Endothelial cell of umbilical vein (primary cell): Measurements from ENCODE around the gene NFATC2IP. TPM values are rescaled to one million over a fixed set of nuclear protein-coding genes. Genes with fewer than 3 reads are reported as not detected.

ENCODE experiments used
- BruUV-seq: library from RNA; stranded (reverse); fragments of 400-500 nt; replicated peaks from 2 replicates; lab custom pipeline; 2021; lab: Mats Ljungman, UMichigan
- CTCF ChIA-PET: fragments of 300-600, 350-600 bp; sonication (Branson Sonifier 250); formaldehyde crosslinking; loops from one replicate; lab custom pipeline; 2021; ENCODE audit warnings: antibody characterized with exemption, inconsistent platforms; lab: Charles Lee
- POLR2A ChIA-PET: fragments of 300-600, 350-600 bp; sonication (Branson Sonifier 250); formaldehyde crosslinking; loops from one replicate; lab custom pipeline; 2021; ENCODE audit warnings: antibody characterized with exemption, inconsistent platforms; lab: Charles Lee
- DNase-seq: peaks from one replicate; pipeline ENCODE4 v3.0.0-alpha.2; 2011; ENCODE audit warnings: low read depth, low spot score
- FAIRE-seq: peaks from 2 replicates; lab custom pipeline; 2011; peaks lifted over from hg19 to GRCh38; lab: Jason Lieb, UNC
- H2AFZ ChIP-seq: 2 replicates; pipeline ENCODE4 v1.6.0; 2012; ENCODE audit warnings: low read depth, low read length, control low read depth, inconsistent platforms
- H3K27ac ChIP-seq: 2 replicates; pipeline ENCODE4 v1.5.1; 2011; ENCODE audit warnings: low read depth, mild to moderate bottlenecking, control low read depth, low read length, moderate library complexity; ENCODE audit not compliant: insufficient read depth
- H3K27me3 ChIP-seq, 2 experiments: 2 replicates each; pipeline versions ENCODE4 v1.6.0 to v1.6.1; 2011; ENCODE audit warnings: low read length in 2 of 2, mixed read lengths in 1 of 2; ENCODE audit not compliant: control insufficient read depth in 2 of 2, insufficient read depth in 2 of 2
- H3K36me3 ChIP-seq, 2 experiments: 2 replicates in 1 of 2; 3 replicates in 1 of 2; pipeline ENCODE4 v1.5.1; 2011; ENCODE audit warnings: low read length in 2 of 2, mild to moderate bottlenecking in 1 of 2, moderate library complexity in 1 of 2; ENCODE audit not compliant: control insufficient read depth in 2 of 2, insufficient read depth in 2 of 2; ENCODE audit errors: extremely low read depth in 1 of 2
- H3K4me1 ChIP-seq: 3 replicates; pipeline ENCODE4 v1.5.1; 2011; ENCODE audit warnings: mild to moderate bottlenecking, low read length; ENCODE audit not compliant: control insufficient read depth, insufficient read depth; ENCODE audit errors: extremely low read depth
- H3K4me2 ChIP-seq: 2 replicates; pipeline ENCODE4 v1.6.1; 2011; ENCODE audit warnings: low read length, control low read depth, mixed read lengths; ENCODE audit not compliant: insufficient read depth
- H3K4me3 ChIP-seq, 3 experiments: fragments of 200-600 bp in 1 of 3; sonication (generic), shearing (Covaris generic) in 1 of 3; replicated peaks in 1 of 3; 2 replicates each; pipeline ENCODE4 v1.5.1; 2011 to 2016; ENCODE audit warnings: control low read depth in 3 of 3, low read length in 3 of 3, mild to moderate bottlenecking in 2 of 3, inconsistent platforms in 1 of 3, low read depth in 1 of 3, moderate library complexity in 1 of 3; ENCODE audit not compliant: insufficient read depth in 1 of 3
- H3K79me2 ChIP-seq: 2 replicates; pipeline ENCODE4 v1.6.0; 2012; ENCODE audit warnings: low read length, inconsistent platforms; ENCODE audit not compliant: control insufficient read depth, insufficient read depth
- H3K9ac ChIP-seq: replicated peaks from 2 replicates; pipeline ENCODE3; 2011; ENCODE audit warnings: low read length, control low read depth; ENCODE audit not compliant: insufficient read depth; ENCODE audit errors: extremely low read depth
- H3K9me1 ChIP-seq: replicated peaks from 3 replicates; pipeline ENCODE4 v1.6.0; 2011; ENCODE audit warnings: mild to moderate bottlenecking, low read length; ENCODE audit not compliant: control insufficient read depth, insufficient read depth; ENCODE audit errors: extremely low read depth
- H3K9me3 ChIP-seq: replicated peaks from 2 replicates; pipeline ENCODE4 v1.5.1; 2012; ENCODE audit warnings: low read length, inconsistent platforms; ENCODE audit not compliant: control insufficient read depth, insufficient read depth
- H4K20me1 ChIP-seq: replicated peaks from 2 replicates; pipeline ENCODE3; 2011; ENCODE audit warnings: mild to moderate bottlenecking, low read length; ENCODE audit not compliant: control insufficient read depth, insufficient read depth; ENCODE audit errors: extremely low read depth
- CTCF ChIP-seq, 2 donors: IDR thresholded peaks; 1 replicate in 1 of 2; 2 replicates in 1 of 2; pipeline ENCODE4 v1.5.1; 2011; ENCODE audit warnings: low read length in 2 of 2, mild to moderate bottlenecking in 2 of 2, moderate library complexity in 2 of 2, control low read depth in 1 of 2, inconsistent platforms in 1 of 2, low read depth in 1 of 2; ENCODE audit not compliant: insufficient read depth in 1 of 2; ENCODE audit errors: extremely low read depth in 1 of 2
- EZH2 ChIP-seq: IDR thresholded peaks from 2 replicates; pipeline ENCODE4 v1.6.1; 2012; ENCODE audit warnings: borderline replicate concordance, low read depth, mild to moderate bottlenecking, moderate library complexity, low read length, inconsistent platforms; ENCODE audit not compliant: severe bottlenecking
- FOS ChIP-seq: IDR thresholded peaks from 2 replicates; pipeline ENCODE4 v1.6.1; 2011; ENCODE audit warnings: mild to moderate bottlenecking, low read length, moderate library complexity, borderline replicate concordance; ENCODE audit not compliant: insufficient read depth
- GATA2 ChIP-seq: IDR thresholded peaks from 2 replicates; pipeline ENCODE4 v1.7.0; 2011; ENCODE audit warnings: low read depth, mild to moderate bottlenecking, moderate library complexity, mixed read lengths, low read length; ENCODE audit not compliant: insufficient read length, insufficient read depth
- JUN ChIP-seq: IDR thresholded peaks from 2 replicates; pipeline ENCODE4 v1.6.1; 2011; ENCODE audit warnings: borderline replicate concordance, low read depth; ENCODE audit not compliant: insufficient read length, insufficient read depth
- MAX ChIP-seq: IDR thresholded peaks from 2 replicates; pipeline ENCODE4 v1.6.1; 2011; ENCODE audit not compliant: insufficient read depth, insufficient read length
- MYC ChIP-seq: IDR thresholded peaks from one replicate; pipeline ENCODE4 v1.6.1; 2011; ENCODE audit warnings: mild to moderate bottlenecking, low read depth, low read length
- POLR2A ChIP-seq: IDR thresholded peaks from 2 replicates; pipeline ENCODE4 v1.6.1; 2012; ENCODE audit warnings: low read depth, mild to moderate bottlenecking, control low read depth, low read length
- POLR2AphosphoS5 ChIP-seq: IDR thresholded peaks from 2 replicates; pipeline ENCODE4 v1.6.1; 2012; ENCODE audit warnings: low read depth, mild to moderate bottlenecking, control low read depth, low read length, moderate library complexity; ENCODE audit not compliant: insufficient read depth
- dilution Hi-C: fragments of 300-500 bp; cut with MboI; formaldehyde crosslinking; loops from one replicate; pipeline ENCODE4 v1.15.0; 2019; ENCODE audit warnings: low sequenced_read_pairs; ENCODE audit not compliant: extremely low pct_ligation_motif_present
- intact Hi-C: fragments of 100-400 bp; cut with micrococcal nuclease; formaldehyde crosslinking; loops from one replicate; pipeline ENCODE4 v1.10.0; 2022
- polyA plus RNA-seq, 4 experiments: library from polyadenylated mRNA; depleted of rRNA in 3 of 4; stranded (reverse) in 3 of 4; unstranded in 1 of 4; fragments of >200 nt; gene quantifications; 2 replicates each; pipeline versions ENCODE4 v1.2.1 to v1.2.3, GENCODE V29; 2011 to 2012; ENCODE audit warnings: missing spikeins in 1 of 4
- total RNA-seq: library from RNA; stranded (reverse); gene quantifications from 2 replicates; pipeline ENCODE4 v1.2.3, GENCODE V29; 2021

The NFATC2IP gene
- total and polyA plus RNA-seq, 2 donors (not counting 3 experiments of a cell fraction or from before 2014, with no cell fraction given) = 64.1 to 69.6 TPM

- peaks cover 6% of the 10 kb centered on the region for H3K4me1 ChIP-seq
- FAIRE-seq = no peak
- intact Hi-C loops = no loop called here
- POLR2A ChIA-PET = no interaction called here
- no peaks in the 10 kb centered on the region for H3K36me3 ChIP-seq
- DNase-seq = no peak
- no peaks in the 10 kb centered on the region for H3K9me1 ChIP-seq
- H3K79me2 ChIP-seq = peaks cover 6% of the 10 kb centered on the region
- H3K27ac ChIP-seq = no peak overlapping the region
- H3K4me2 ChIP-seq = no peak overlapping the region
- H3K27me3 ChIP-seq = no peaks in the 10 kb centered on the region
- no peak overlapping the region for H3K4me3 ChIP-seq
- CTCF ChIA-PET = no interaction called here
- no peak overlapping the region for H3K9ac ChIP-seq
- no peaks in the 10 kb centered on the region for H4K20me1 ChIP-seq
- dilution Hi-C loops = no loop called here
- H3K9me3 ChIP-seq = no peaks in the 10 kb centered on the region
- TF ChIP-seq CTCF (IDR thresholded peaks at IDR 0.05; ENCODE audit: extremely low read depth in 1 of 2, insufficient read depth in 1 of 2, low read depth in 1 of 2, low read length in 2 of 2) (no peak), JUN (no peak), POLR2AphosphoS5 (no peak), GATA2 (no peak), MYC (no peak), MAX (no peak), FOS (no peak), EZH2 (no peak), POLR2A (no peak)
- BruUV-seq = no TSS peak
- no peak overlapping the region for H2AFZ ChIP-seq
Measured at GRCh38 chr16:28946681-28947080, 4.1 kb upstream of the NFATC2IP start.
